K562 (cell line): ENCODE data around the gene HOXA2. TPM values are rescaled to one million over a fixed set of nuclear protein-coding genes. Genes with fewer than 3 reads are reported as not detected.

ENCODE experiments used
- ATAC-seq: fragments of 200-7000 bp; cut with Tn5 transposase; 3 replicates; pipeline ENCODE4 v1.9.1; 2020; ENCODE audit warnings: moderate library complexity
- BruUV-seq: library from RNA; stranded (reverse); fragments of 400-500 nt; replicated peaks from 2 replicates; lab custom pipeline; 2021; lab: Mats Ljungman, UMichigan
- CTCF ChIA-PET: fragments of 300-600 bp; formaldehyde crosslinking; extraction: SDS; loops from one replicate; lab custom pipeline; 2021; ENCODE audit warnings: low intra/inter-chr PET ratio; lab: Yijun Ruan, JAX
- POLR2A ChIA-PET: fragments of 300-600, 350-650 bp; sonication (Branson Sonifier 250); formaldehyde crosslinking; extraction: SDS; loops from one replicate; lab custom pipeline; 2021; ENCODE audit warnings: antibody characterized with exemption, inconsistent platforms; lab: Yijun Ruan, JAX
- DNase-seq, 4 experiments: peaks; one replicate each; pipeline versions ENCODE4 v3.0.0 to v3.0.0-alpha.2; 2011 to 2018; ENCODE audit warnings: low spot score in 3 of 4, mixed read lengths in 3 of 4; ENCODE audit errors: extremely low read depth in 1 of 4
- FAIRE-seq: peaks from 2 replicates; lab custom pipeline; 2011; peaks lifted over from hg19 to GRCh38; lab: Jason Lieb, UNC
- H2AFZ ChIP-seq: 2 replicates; pipeline ENCODE4 v1.6.0; 2011; ENCODE audit warnings: low read depth, low read length, control low read depth, inconsistent platforms
- H3K27ac ChIP-seq: fragments of 200-600 bp; 3 replicates; pipeline ENCODE4 v1.8.0; 2011; ENCODE audit warnings: low read depth, mild to moderate bottlenecking, control low read depth, inconsistent platforms, low read length, moderate library complexity, mixed read lengths; ENCODE audit errors: extremely low read depth
- H3K27me3 ChIP-seq, 2 experiments: fragments of 300-600 bp in 1 of 2; 2 replicates in 1 of 2; 3 replicates in 1 of 2; pipeline versions ENCODE4 v1.6.0 to v1.8.0; 2011; ENCODE audit warnings: inconsistent platforms in 2 of 2, low read length in 2 of 2, mild to moderate bottlenecking in 1 of 2, mixed read lengths in 1 of 2, moderate library complexity in 1 of 2; ENCODE audit not compliant: control insufficient read depth in 2 of 2, insufficient read depth in 2 of 2
- H3K36me3 ChIP-seq: fragments of 300-600 bp; 3 replicates; pipeline ENCODE4 v1.8.0; 2011; ENCODE audit warnings: mild to moderate bottlenecking, low read length, inconsistent platforms; ENCODE audit not compliant: control insufficient read depth, insufficient read depth
- H3K4me1 ChIP-seq, 2 experiments: fragments of 200-600 bp in 1 of 2; replicated peaks in 1 of 2; 2 replicates in 1 of 2; 3 replicates in 1 of 2; pipeline versions ENCODE4 v1.5.1 to v1.8.0; 2011; ENCODE audit warnings: inconsistent platforms in 2 of 2, low read length in 2 of 2, mild to moderate bottlenecking in 1 of 2, mixed read lengths in 1 of 2, moderate library complexity in 1 of 2; ENCODE audit not compliant: control insufficient read depth in 2 of 2, insufficient read depth in 2 of 2
- H3K4me2 ChIP-seq: 2 replicates; pipeline ENCODE4 v1.6.1; 2011; ENCODE audit warnings: low read length, control low read depth, inconsistent platforms, mixed read lengths; ENCODE audit not compliant: insufficient read depth
- H3K4me3 ChIP-seq: fragments of 200-600 bp; sonication (generic), shearing (Covaris generic); 2 replicates; pipeline ENCODE4 v1.5.1; 2016; ENCODE audit warnings: control low read depth, inconsistent platforms
- H3K79me2 ChIP-seq: fragments of 200-600 bp; 3 replicates; pipeline ENCODE4 v1.8.0; 2011; ENCODE audit warnings: low read length, inconsistent platforms; ENCODE audit not compliant: control insufficient read depth, insufficient read depth
- H3K9ac ChIP-seq, 2 experiments: 2 replicates each; pipeline versions ENCODE4 v1.6.0 to v1.6.1; 2011; ENCODE audit warnings: low read depth in 2 of 2, low read length in 2 of 2, control low read depth in 1 of 2, inconsistent platforms in 1 of 2, mild to moderate bottlenecking in 1 of 2, mixed read lengths in 1 of 2; ENCODE audit not compliant: insufficient read depth in 1 of 2
- H3K9me1 ChIP-seq: one replicate; pipeline ENCODE4 v1.6.0; 2011; ENCODE audit warnings: inconsistent platforms, mild to moderate bottlenecking, low read length, moderate library complexity; ENCODE audit not compliant: control insufficient read depth, insufficient read depth
- H3K9me3 ChIP-seq: replicated peaks from 2 replicates; pipeline ENCODE4 v1.5.1; 2011; ENCODE audit warnings: low read depth, low read length, inconsistent platforms; ENCODE audit not compliant: control insufficient read depth, insufficient read depth
- H4K20me1 ChIP-seq: replicated peaks from 2 replicates; pipeline ENCODE4 v1.6.1; 2011; ENCODE audit warnings: low read length, inconsistent platforms, mixed read lengths; ENCODE audit not compliant: control insufficient read depth, insufficient read depth
- ARID1B ChIP-seq: fragments of 450-650 bp; IDR thresholded peaks from 2 replicates; pipeline ENCODE4 v1.6.1; 2016; ENCODE audit warnings: antibody characterized with exemption, mild to moderate bottlenecking, inconsistent platforms
- LEF1 ChIP-seq: fragments of 450-650 bp; IDR thresholded peaks from 2 replicates; pipeline ENCODE4 v1.6.1; 2016; ENCODE audit warnings: mild to moderate bottlenecking
- NR4A1 ChIP-seq, 2 experiments: fragments of 250-450 bp in 1 of 2; fragments of 450-650 bp in 1 of 2; sonication (Bioruptor Pico) in 1 of 2; IDR thresholded peaks; 2 replicates each; pipeline versions ENCODE4 v1.4.0 to v1.6.1; 2016 to 2020; ENCODE audit warnings: mild to moderate bottlenecking in 2 of 2, missing compliant biosample characterization in 1 of 2, missing genetic modification characterization in 1 of 2, moderate library complexity in 1 of 2
- RBBP5 ChIP-seq: fragments of 200-600 bp; sonication (generic); IDR thresholded peaks from 2 replicates; pipeline ENCODE4 v1.6.1; 2012; ENCODE audit warnings: borderline replicate concordance, mild to moderate bottlenecking, low read length, control low read depth, inconsistent platforms; ENCODE audit not compliant: insufficient read depth, poor library complexity, severe bottlenecking
- SMAD4 ChIP-seq: fragments of 250-450 bp; sonication (Bioruptor Pico); conservative IDR thresholded peaks from 2 replicates; pipeline ENCODE4 v1.8.0; 2021; ENCODE audit warnings: inconsistent platforms, mild to moderate bottlenecking, moderate library complexity
- THRAP3 ChIP-seq: fragments of 450-650 bp; IDR thresholded peaks from 2 replicates; pipeline ENCODE4 v1.6.1; 2016; ENCODE audit warnings: mild to moderate bottlenecking, inconsistent platforms, borderline replicate concordance
- TRIM24 ChIP-seq, 2 experiments: fragments of 450-650 bp; IDR thresholded peaks; 2 replicates each; pipeline ENCODE4 v1.6.1; 2016
- ZMIZ1 ChIP-seq, 2 experiments: fragments of 150-350 bp in 1 of 2; IDR thresholded peaks; 2 replicates each; pipeline ENCODE4 v1.6.1; 2012 to 2016; ENCODE audit warnings: low read depth in 2 of 2, low read length in 2 of 2, mild to moderate bottlenecking in 1 of 2, moderate library complexity in 1 of 2
- ZNF347 ChIP-seq: fragments of 450-650 bp; formaldehyde crosslinking; IDR thresholded peaks from 2 replicates; pipeline ENCODE4 v1.4.0; 2020; ENCODE audit warnings: low read depth, mild to moderate bottlenecking, moderate library complexity
- WGBS: fragments of 100-300 bp; shearing (Covaris generic); methylation state at CpG from one replicate; pipeline ENCODE4 v1.1.6; 2016; ENCODE audit warnings: low coverage, mixed read lengths; ENCODE audit not compliant: insufficient coverage; ENCODE audit errors: missing lambda C conversion rate; 5-methylcytosine and 5-hydroxymethylcytosine counted together
- in situ Hi-C: fragments of 300-500 bp; cut with MboI; formaldehyde crosslinking; loops from 4 replicates; pipeline ENCODE4 v1.15.0; 2018; ENCODE audit warnings: inconsistent platforms, mixed read lengths
- intact Hi-C: fragments of 100-400 bp; cut with micrococcal nuclease; formaldehyde crosslinking; loops from 2 replicates; pipeline ENCODE4 v1.14.2; 2022
- polyA plus RNA-seq, 8 experiments: library from polyadenylated mRNA; depleted of rRNA in 4 of 8; stranded (reverse) in 5 of 8; unstranded in 3 of 8; fragments of >200 nt; fragmentation: Nextera tagmentation in 2 of 8; fragmentation: Illumina TruSeq in 1 of 8; extraction: Ambion mirVana in 2 of 8; extraction: Trizol in 1 of 8; gene quantifications; 2 replicates each; pipeline versions ENCODE4 v1.2.1 to v1.2.3, GENCODE V29; 2011 to 2014; ENCODE audit warnings: inconsistent platforms in 1 of 8, missing spikeins in 1 of 8
- total RNA-seq, 7 experiments: library from RNA; depleted of rRNA in 6 of 7; stranded (reverse); fragments of >200 nt in 6 of 7; fragmentation: Illumina TruSeq in 2 of 7; extraction: Trizol in 2 of 7; gene quantifications; 2 replicates each; pipeline versions ENCODE4 v1.2.1 to v1.2.3, GENCODE V29; 2011 to 2021; ENCODE audit warnings: low replicate concordance in 1 of 7
- TF ChIP-seq, protein P1 (sequence below): fragments of 450-650 bp; IDR thresholded peaks from 2 replicates; pipeline ENCODE4 v1.6.1; 2016; ENCODE audit warnings: mild to moderate bottlenecking
- TF ChIP-seq, protein P2 (sequence below): fragments of 150-350 bp; IDR thresholded peaks from 2 replicates; pipeline ENCODE4 v1.6.1; 2014; ENCODE audit warnings: low read depth, mild to moderate bottlenecking, low read length, borderline replicate concordance

Gene HOXA2
- total and polyA plus RNA-seq, 9 of the 15 experiments (the other 6 are each of a cell fraction or from before 2014, with no cell fraction given), result 0.04 TPM; not detected in 8

DNA sequence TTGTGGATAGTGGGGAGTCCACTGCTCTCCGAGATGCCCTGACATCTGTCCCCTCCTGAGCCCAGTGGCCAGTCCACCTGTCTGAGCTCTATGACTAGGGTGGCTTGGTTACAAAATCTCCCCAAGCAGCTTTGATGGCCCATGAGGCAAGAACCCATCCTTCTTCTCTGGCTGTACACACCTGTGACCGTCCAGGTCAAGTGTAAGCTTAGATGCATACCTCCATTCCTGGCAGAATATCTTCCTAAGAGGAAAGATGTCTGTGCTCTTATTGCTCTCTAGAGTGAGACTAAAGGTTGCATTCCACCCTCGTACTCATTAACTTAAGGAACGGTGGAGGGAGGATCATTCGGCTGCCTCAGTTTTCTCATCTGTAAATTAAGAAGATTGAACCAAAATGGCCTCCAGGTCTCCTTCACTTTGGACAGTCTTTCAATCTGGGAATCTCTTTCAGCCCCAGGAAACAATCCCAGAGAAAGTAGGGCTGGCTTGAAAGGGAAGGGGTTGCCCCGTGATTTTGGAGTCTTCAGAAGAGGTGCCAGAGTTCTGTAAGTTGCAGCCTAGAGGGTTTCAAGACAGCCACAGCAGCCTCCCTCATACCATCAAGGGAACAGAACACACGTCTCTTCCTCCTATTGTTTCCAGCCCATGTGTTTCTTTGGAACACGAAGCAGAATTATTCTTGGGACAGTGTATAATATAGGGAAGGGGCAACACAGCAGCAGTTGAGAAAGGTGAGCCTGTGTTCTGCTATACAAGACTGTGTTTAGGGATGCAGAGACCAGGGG lies 22.6 kb upstream of the HOXA2 start:
- no peaks in the 10 kb centered on the region for H3K9me3 ChIP-seq
- H3K4me3 ChIP-seq, result no peak overlapping the region
- peaks cover 24 to 61% of the 10 kb centered on the region in 2 experiments; a peak in 4 of 5 replicates for H3K27me3 ChIP-seq
- BruUV-seq, result no TSS peak
- H3K4me1 ChIP-seq, result no peaks in the 10 kb centered on the region
- DNase-seq (no peak), FAIRE-seq (no peak), ATAC-seq (no peak)
- no peak overlapping the region for H2AFZ ChIP-seq
- H3K36me3 ChIP-seq, result no peaks in the 10 kb centered on the region
- intact Hi-C loops, result no loop called here
- in situ Hi-C loops, result loop anchor here (5.0 kb wide), 1 partner anchor 48 kb away; no protein-coding TSS in a partner anchor
- 2% methylated on average over 8 of the region's 8 CpGs for WGBS
- no peak overlapping the region for H3K9ac ChIP-seq
- CTCF ChIA-PET, result no interaction called here
- no peaks in the 10 kb centered on the region for H3K9me1 ChIP-seq
- no peaks in the 10 kb centered on the region; the same call in none of the 2 replicates for H4K20me1 ChIP-seq
- H3K4me2 ChIP-seq, result no peak overlapping the region
- no peaks in the 10 kb centered on the region for H3K79me2 ChIP-seq
- POLR2A ChIA-PET, result no interaction called here
- H3K27ac ChIP-seq, result no peak overlapping the region
- TF ChIP-seq ZMIZ1 (IDR thresholded peaks at IDR 0.05; ENCODE audit: low read depth in 2 of 2, low read length in 2 of 2) (no peak), LEF1 (no peak), ARID1B (no peak), NR4A1 (CRISPR knock-in tag; IDR thresholded peaks at IDR 0.05) (no peak), NR4A1 (tag; IDR thresholded peaks at IDR 0.05) (no peak), RBBP5 (no peak), THRAP3 (no peak), TRIM24 (IDR thresholded peaks at IDR 0.05) (no peak), ZNF347 (CRISPR knock-in tag) (no peak), SMAD4 (CRISPR knock-in tag) (no peak)
- TF ChIP-seq, protein P1, sequence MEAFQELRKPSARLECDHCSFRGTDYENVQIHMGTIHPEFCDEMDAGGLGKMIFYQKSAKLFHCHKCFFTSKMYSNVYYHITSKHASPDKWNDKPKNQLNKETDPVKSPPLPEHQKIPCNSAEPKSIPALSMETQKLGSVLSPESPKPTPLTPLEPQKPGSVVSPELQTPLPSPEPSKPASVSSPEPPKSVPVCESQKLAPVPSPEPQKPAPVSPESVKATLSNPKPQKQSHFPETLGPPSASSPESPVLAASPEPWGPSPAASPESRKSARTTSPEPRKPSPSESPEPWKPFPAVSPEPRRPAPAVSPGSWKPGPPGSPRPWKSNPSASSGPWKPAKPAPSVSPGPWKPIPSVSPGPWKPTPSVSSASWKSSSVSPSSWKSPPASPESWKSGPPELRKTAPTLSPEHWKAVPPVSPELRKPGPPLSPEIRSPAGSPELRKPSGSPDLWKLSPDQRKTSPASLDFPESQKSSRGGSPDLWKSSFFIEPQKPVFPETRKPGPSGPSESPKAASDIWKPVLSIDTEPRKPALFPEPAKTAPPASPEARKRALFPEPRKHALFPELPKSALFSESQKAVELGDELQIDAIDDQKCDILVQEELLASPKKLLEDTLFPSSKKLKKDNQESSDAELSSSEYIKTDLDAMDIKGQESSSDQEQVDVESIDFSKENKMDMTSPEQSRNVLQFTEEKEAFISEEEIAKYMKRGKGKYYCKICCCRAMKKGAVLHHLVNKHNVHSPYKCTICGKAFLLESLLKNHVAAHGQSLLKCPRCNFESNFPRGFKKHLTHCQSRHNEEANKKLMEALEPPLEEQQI, result no peak
- TF ChIP-seq, protein P2, sequence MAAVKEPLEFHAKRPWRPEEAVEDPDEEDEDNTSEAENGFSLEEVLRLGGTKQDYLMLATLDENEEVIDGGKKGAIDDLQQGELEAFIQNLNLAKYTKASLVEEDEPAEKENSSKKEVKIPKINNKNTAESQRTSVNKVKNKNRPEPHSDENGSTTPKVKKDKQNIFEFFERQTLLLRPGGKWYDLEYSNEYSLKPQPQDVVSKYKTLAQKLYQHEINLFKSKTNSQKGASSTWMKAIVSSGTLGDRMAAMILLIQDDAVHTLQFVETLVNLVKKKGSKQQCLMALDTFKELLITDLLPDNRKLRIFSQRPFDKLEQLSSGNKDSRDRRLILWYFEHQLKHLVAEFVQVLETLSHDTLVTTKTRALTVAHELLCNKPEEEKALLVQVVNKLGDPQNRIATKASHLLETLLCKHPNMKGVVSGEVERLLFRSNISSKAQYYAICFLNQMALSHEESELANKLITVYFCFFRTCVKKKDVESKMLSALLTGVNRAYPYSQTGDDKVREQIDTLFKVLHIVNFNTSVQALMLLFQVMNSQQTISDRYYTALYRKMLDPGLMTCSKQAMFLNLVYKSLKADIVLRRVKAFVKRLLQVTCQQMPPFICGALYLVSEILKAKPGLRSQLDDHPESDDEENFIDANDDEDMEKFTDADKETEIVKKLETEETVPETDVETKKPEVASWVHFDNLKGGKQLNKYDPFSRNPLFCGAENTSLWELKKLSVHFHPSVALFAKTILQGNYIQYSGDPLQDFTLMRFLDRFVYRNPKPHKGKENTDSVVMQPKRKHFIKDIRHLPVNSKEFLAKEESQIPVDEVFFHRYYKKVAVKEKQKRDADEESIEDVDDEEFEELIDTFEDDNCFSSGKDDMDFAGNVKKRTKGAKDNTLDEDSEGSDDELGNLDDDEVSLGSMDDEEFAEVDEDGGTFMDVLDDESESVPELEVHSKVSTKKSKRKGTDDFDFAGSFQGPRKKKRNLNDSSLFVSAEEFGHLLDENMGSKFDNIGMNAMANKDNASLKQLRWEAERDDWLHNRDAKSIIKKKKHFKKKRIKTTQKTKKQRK, result no peak
